MV-4-11 (cell line): Measurements from ENCODE around the gene PIK3C2G.

ENCODE experiments used
- DNase-seq: peaks from one replicate; lab custom pipeline; 2025; lab: John Stamatoyannopoulos, UW

Gene PIK3C2G

GRCh38 chr12:18419311-18419710, 158.0 kb downstream of the PIK3C2G start:
- no peak for DNase-seq

- no peak for DNase-seq
Observed at GRCh38 chr12:18421867-18422266, 160.5 kb downstream of the PIK3C2G start.

DNA sequence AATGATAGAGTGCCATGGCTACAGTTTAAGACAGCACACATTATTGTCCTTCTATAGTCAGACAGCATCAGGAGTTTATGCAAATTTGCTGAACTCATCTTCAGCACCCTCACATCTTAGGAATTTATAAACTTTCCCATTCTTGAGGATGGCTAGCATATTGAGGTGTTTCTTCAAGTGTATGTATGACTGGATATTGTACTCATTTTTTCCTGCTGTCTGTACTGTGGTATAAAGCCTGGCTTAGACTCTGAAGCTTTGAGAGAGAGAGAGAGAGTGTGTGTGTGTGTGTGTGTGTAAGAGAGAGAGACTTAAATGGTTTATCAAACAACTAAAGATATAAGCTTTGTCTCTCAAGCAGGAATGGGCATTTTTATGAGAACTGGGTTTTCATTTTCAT, 161.6 kb downstream of the PIK3C2G start:
- DNase-seq = no peak

- DNase-seq = no peak
Observed at GRCh38 chr12:18424857-18425256, 163.5 kb downstream of the PIK3C2G start.

- DNase-seq = no peak
Observed at GRCh38 chr12:18427520-18427919, 166.2 kb downstream of the PIK3C2G start.

DNA sequence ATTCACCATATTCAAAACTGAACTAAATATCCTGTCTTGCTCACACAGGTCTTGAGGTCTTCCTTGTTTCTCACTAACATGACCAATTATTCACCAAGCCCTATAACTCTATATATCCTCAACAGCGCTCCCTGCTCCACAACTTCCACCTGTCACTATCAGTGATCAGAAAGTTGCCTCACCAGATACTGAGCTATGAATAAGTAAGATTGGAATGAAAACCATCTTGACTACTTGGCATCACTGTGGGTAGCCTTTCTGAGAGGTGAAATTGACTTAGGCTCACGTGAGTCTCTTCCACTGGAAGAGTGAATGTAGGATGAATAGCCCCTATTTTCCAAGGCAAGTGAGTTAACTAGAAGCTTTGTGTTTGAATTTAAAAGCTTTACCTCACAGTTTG, 167.1 kb downstream of the PIK3C2G start:
- no peak for DNase-seq

DNA sequence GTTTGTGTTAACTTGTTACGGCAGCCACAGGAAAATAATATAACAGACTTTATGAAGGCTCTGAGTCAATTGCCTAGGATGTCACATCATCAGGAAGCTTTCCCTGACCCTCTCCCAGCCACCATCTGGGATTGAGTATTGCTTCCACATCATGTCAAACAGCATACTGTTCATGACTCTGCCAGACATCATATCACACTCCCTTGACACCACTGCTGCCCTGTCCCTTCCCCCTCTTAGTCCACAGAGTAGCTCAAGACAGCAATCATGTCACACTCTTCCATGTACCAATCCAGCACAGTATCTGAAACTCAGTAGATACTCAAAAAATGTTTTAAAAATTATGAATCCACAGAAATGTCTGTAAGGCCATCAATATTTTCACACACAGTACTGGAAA, 168.0 kb downstream of the PIK3C2G start:
- no peak for DNase-seq

- peak; percentile 13 for DNase-seq
Observed at GRCh38 chr12:18430425-18431048, 169.2 kb downstream of the PIK3C2G start.

DNA sequence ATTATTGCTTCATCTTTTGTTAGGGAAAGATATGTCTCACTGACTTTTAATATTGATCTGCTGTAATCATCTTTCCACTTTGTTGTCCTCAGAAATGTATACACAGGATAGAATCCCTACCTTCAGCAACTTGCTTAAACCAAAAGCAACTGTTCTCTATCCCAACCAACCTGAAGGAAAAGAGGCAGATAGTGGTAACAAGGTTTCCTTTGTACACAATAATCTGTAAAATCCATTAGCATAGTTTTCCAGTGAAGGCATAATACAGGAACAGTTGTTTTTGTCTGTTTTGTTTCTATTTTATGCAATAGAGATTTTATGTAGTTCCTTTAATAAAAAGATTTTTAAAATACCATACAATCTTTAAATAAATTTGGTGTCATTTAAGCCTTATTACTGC, 170.5 kb downstream of the PIK3C2G start:
- no peak for DNase-seq

DNA sequence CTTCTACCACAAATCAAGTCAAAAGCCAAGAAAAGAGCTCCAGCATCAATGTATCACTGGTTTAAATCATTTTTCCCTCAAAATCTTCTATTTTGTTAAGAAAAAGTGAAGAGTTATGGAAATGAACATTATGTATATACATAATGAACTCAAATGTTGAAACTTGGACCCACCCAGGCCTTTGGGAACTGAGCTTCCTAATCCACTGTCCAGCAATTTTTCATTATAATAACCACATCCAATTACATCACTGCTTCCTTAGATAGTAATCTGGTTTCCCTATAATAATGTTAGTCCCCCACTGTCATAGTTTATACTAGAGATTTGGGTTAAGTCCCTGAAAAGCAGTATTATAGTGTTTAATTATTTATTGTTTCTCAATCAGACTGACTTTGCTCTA, 170.9 kb downstream of the PIK3C2G start:
- no peak for DNase-seq

DNA sequence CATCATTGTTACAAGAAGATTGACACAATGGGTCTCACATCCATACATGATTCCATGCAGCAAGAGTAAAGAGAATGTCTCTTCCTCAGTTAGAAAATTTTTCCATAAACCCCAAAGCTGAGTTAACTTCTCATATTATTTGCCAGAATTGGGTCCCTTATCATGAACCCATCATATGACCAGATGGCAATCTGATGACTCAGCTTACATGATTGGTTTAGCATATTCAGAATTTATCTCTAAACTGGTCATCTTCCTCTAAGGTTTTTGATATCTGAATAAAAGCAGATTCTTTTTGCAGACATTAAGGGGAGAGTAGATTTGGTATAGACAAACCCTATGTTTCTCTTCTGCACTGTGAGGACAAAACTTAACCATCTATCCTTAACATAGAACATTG, 174.9 kb downstream of the PIK3C2G start:
- DNase-seq = no peak

- DNase-seq = no peak
Observed at GRCh38 chr12:18439541-18439940, 178.2 kb downstream of the PIK3C2G start.

- no peak for DNase-seq
Observed at GRCh38 chr12:18443768-18444437, 182.6 kb downstream of the PIK3C2G start.

GRCh38 chr12:18446061-18446644, 184.8 kb downstream of the PIK3C2G start:
- no peak for DNase-seq

GRCh38 chr12:18454330-18454729, 193.0 kb downstream of the PIK3C2G start:
- DNase-seq = no peak

- DNase-seq = no peak
Observed at GRCh38 chr12:18456344-18456743, 195.0 kb downstream of the PIK3C2G start.

DNA sequence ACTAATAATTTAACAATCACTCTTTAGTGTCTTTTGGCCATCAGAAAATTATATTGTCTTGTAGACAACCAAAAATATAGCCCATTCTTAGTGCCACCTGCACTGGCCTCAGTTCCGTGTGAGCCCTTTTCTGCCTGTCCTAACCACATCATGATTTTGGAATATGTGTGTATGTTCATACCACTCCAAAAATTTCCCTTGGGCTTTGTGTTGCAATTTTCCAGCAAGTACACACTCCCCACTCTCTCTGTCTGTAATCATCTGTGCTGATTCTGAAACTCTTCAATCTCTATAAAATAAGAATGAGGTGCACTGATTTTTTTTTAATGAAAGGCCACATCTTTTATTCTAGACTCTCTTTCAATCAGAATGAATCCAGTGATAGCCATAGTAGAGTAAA, 196.0 kb downstream of the PIK3C2G start:
- no peak for DNase-seq

DNA sequence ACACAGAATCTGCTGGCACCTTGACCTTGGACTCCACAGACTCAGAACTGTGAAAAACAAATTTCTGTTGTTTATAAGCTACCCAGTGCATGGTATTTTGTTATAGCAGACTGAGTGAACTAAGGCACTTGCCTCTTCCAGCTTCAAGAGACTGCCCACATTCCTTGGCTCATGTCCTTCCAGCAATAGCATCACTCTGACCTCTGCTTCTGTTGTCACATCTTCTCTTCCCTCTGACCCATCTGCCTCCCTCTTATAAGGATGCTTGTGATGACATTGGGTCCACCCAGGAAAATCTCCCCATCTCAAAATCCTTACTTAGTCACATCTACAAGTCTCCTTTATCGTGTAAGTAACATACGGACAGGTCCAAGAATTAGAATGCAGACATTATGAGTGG, 200.4 kb downstream of the PIK3C2G start:
- no peak for DNase-seq

- no peak for DNase-seq
Observed at GRCh38 chr12:18462442-18462841, 201.1 kb downstream of the PIK3C2G start.

GRCh38 chr12:18467620-18468245, 206.4 kb downstream of the PIK3C2G start:
- no peak for DNase-seq

- DNase-seq = no peak
Observed at GRCh38 chr12:18468246-18469075, 207.1 kb downstream of the PIK3C2G start.

DNA sequence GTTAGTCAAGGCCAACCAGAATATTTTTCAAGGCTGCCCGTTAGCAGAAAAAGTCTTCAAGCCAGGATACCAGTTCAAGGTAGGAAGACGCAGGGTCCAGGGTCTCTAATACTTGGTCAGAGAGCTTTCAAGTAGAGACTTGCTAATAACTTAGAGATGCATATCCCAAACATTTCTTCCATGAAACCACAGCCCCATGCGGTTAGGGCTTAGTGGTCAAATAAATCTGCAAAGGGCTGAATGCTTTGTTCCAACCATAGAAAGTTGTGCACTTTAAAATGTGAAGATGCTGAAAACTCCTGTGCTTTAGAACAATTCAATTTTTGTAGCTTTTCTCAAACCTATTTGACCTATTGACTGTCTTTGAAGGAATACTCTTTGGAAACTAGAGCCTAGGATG, 208.9 kb downstream of the PIK3C2G start:
- no peak for DNase-seq
